ENCODE measurements around the gene TM7SF2. TPM values are rescaled to one million over a fixed set of nuclear protein-coding genes. Genes with fewer than 3 reads are reported as not detected.

Gene TM7SF2
- polyA plus RNA-seq, 1 donor (not counting 4 experiments of a cell fraction or from before 2014, with no cell fraction given), result 9.7 TPM

DNA sequence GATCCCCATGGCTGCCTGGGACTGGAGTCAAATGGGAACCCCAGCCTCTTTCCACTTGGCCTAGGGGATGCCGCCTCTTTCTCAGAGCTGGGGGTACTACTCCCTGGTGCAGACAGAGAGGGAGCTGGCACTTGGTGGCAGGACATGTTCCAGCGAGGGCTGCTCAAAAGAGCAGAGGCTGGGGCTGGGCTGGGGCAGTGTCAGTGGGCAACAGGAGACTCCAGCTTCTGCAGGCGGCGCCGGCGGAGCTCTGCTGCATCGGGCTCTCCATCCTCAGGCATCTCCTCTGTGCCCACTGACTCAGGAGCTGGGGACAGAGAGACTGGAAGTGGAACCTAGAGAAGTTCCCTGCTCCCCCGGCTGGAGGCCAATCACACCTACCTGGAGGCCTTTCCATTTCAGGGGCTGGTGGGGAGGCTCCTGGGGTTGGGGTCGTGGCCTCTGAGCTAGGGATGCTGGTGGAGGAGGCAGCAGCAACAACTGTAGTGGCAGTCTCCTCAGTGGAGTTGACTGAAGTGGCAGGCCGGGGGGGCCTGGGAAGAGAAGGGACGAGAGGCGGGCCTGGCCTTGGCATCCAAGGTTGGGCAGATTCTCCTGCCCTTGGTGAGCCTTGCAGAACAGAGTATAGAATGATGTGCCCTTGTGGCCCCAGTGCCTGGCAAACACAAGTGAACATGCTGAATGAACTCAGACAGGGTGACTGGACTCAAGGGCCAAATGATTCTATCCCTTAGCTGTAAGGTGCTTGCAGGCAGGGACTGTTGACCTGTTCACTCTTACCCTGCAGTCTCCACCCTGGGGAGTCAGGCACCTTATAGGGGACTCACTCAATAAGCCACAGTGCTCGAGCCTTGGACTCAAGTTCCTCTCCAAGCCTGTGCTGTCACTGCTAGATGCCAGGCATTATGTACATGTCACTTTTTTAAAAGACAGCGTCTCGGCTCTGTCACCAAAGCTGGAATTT, 16.8 kb downstream of the TM7SF2 start:
- Histone ChIP-seq H2AFZ (ENCODE audit: control insufficient read depth, low read length) (no peak overlapping the region), H3K4me1 (ENCODE audit: control insufficient read depth, extremely low read depth, insufficient read depth, low read length) (peaks cover 11% of the 10 kb centered on the region), H3K9ac (ENCODE audit: control insufficient read depth, extremely low read depth, insufficient read depth, low read length) (no peak overlapping the region), H3K27ac (ENCODE audit: control insufficient read depth, insufficient read depth, low read length) (no peak overlapping the region), H3K79me2 (ENCODE audit: control insufficient read depth, insufficient read depth, low read length) (peaks cover 37% of the 10 kb centered on the region), H3K4me2 (ENCODE audit: control insufficient read depth, extremely low read depth, insufficient read depth, low read depth, low read length) (no peak overlapping the region), H3K27me3 (ENCODE audit: control insufficient read depth, extremely low read depth, insufficient read depth, low read length) (no peaks in the 10 kb centered on the region), H3K9me1 (ENCODE audit: control insufficient read depth, extremely low read depth, insufficient read depth, low read length) (no peaks in the 10 kb centered on the region), H3K9me3 (ENCODE audit: control insufficient read depth, low read depth, low read length) (no peaks in the 10 kb centered on the region), H4K20me1 (ENCODE audit: control insufficient read depth, extremely low read depth, insufficient read depth, low read length) (peaks cover 8% of the 10 kb centered on the region), H3K4me3 (ENCODE audit: control insufficient read depth in 2 of 3, extremely low read depth in 1 of 3, insufficient read depth in 2 of 3, low read depth in 1 of 3, low read length in 3 of 3) (no peak overlapping the region), H3K36me3 (ENCODE audit: control insufficient read depth in 2 of 2, extremely low read depth in 1 of 2, insufficient read depth in 2 of 2, low read length in 2 of 2) (peaks cover 47 to 52% of the 10 kb centered on the region in 2 experiments)
- TF ChIP-seq EZH2 (IDR thresholded peaks at IDR 0.05; ENCODE audit: low read length) (no peak), CTCF (optimal IDR thresholded peaks at IDR 0.05 in 1 of 3, IDR thresholded peaks at IDR 0.05 in 1 of 3, conservative IDR thresholded peaks at IDR 0.05 in 1 of 3; ENCODE audit: extremely low read depth in 1 of 3, insufficient read depth in 2 of 3, low read length in 3 of 3) (no peak)
- dilution Hi-C loops (cut with MboI; ENCODE audit: extremely low pct_ligation_motif_present, low sequenced_read_pairs), result no loop called here
- FAIRE-seq, result no peak
- no peak for DNase-seq (ENCODE audit: low read depth, low spot score)

GRCh38 chr11:65129649-65130441, 18.2 kb downstream of the TM7SF2 start:
- Histone ChIP-seq H3K27me3 (ENCODE audit: control insufficient read depth, extremely low read depth, insufficient read depth, low read length) (no peaks in the 10 kb centered on the region), H3K4me3 (ENCODE audit: control insufficient read depth in 2 of 3, extremely low read depth in 1 of 3, insufficient read depth in 2 of 3, low read depth in 1 of 3, low read length in 3 of 3) (no peak overlapping the region), H3K9me1 (ENCODE audit: control insufficient read depth, extremely low read depth, insufficient read depth, low read length) (no peaks in the 10 kb centered on the region), H3K9ac (ENCODE audit: control insufficient read depth, extremely low read depth, insufficient read depth, low read length) (no peak overlapping the region), H3K36me3 (ENCODE audit: control insufficient read depth in 2 of 2, extremely low read depth in 1 of 2, insufficient read depth in 2 of 2, low read length in 2 of 2) (peaks cover 47 to 52% of the 10 kb centered on the region in 2 experiments), H3K27ac (ENCODE audit: control insufficient read depth, insufficient read depth, low read length) (no peak overlapping the region), H3K79me2 (ENCODE audit: control insufficient read depth, insufficient read depth, low read length) (peaks cover 36% of the 10 kb centered on the region), H3K4me2 (ENCODE audit: control insufficient read depth, extremely low read depth, insufficient read depth, low read depth, low read length) (no peak overlapping the region), H3K9me3 (ENCODE audit: control insufficient read depth, low read depth, low read length) (no peaks in the 10 kb centered on the region), H4K20me1 (ENCODE audit: control insufficient read depth, extremely low read depth, insufficient read depth, low read length) (peaks cover 8% of the 10 kb centered on the region), H2AFZ (ENCODE audit: control insufficient read depth, low read length) (no peak overlapping the region), H3K4me1 (ENCODE audit: control insufficient read depth, extremely low read depth, insufficient read depth, low read length) (peaks cover 13% of the 10 kb centered on the region)
- dilution Hi-C loops (cut with MboI; ENCODE audit: extremely low pct_ligation_motif_present, low sequenced_read_pairs), result no loop called here
- FAIRE-seq (no peak), DNase-seq (ENCODE audit: low read depth, low spot score) (no peak)
- no peak for TF ChIP-seq EZH2 (IDR thresholded peaks at IDR 0.05; ENCODE audit: low read length)
- no peak for TF ChIP-seq CTCF (optimal IDR thresholded peaks at IDR 0.05 in 1 of 3, IDR thresholded peaks at IDR 0.05 in 1 of 3, conservative IDR thresholded peaks at IDR 0.05 in 1 of 3; ENCODE audit: extremely low read depth in 1 of 3, insufficient read depth in 2 of 3, low read length in 3 of 3)
